NCI-H2107 treated with DMSO at 0.1 percent for 48 hours (cell line): ENCODE results near the gene ZNF334.
A peak's percentile ranks its signal among the peaks of the same experiment; 100 is the strongest.

Source experiments
- DNase-seq: peaks from one replicate; lab custom pipeline; 2025; ENCODE audit not compliant: unreplicated experiment; lab: John Stamatoyannopoulos, UW

Gene ZNF334

GRCh38 chr20:46546298-46546697 lies 32.9 kb upstream of the ZNF334 start:
- DNase-seq, result no peak

GRCh38 chr20:46545827-46546138 lies 32.4 kb upstream of the ZNF334 start:
- DNase-seq, result no peak

- no peak for DNase-seq
These were observed 31.9 kb upstream of the ZNF334 start for GRCh38 chr20:46545077-46545826.

GRCh38 chr20:46544576-46544975 lies 31.2 kb upstream of the ZNF334 start:
- DNase-seq, result no peak

- DNase-seq, result no peak
These were observed 30.6 kb upstream of the ZNF334 start for GRCh38 chr20:46543959-46544358.

GRCh38 chr20:46543033-46543432 lies 29.7 kb upstream of the ZNF334 start:
- DNase-seq, result no peak

GRCh38 chr20:46541229-46541935 lies 28.0 kb upstream of the ZNF334 start:
- no peak for DNase-seq

GRCh38 chr20:46539113-46539512 lies 25.8 kb upstream of the ZNF334 start:
- DNase-seq, result no peak

- DNase-seq, result no peak
These were observed 17.3 kb upstream of the ZNF334 start for GRCh38 chr20:46530640-46531039.

- DNase-seq, result no peak
These were observed 10.5 kb upstream of the ZNF334 start for GRCh38 chr20:46523696-46524328.

- no peak for DNase-seq
These were observed 9.7 kb upstream of the ZNF334 start for GRCh38 chr20:46523108-46523507.

- DNase-seq, result peak; percentile 12
These were observed 7.7 kb upstream of the ZNF334 start for GRCh38 chr20:46520976-46521579.

- no peak for DNase-seq
These were observed 7.2 kb upstream of the ZNF334 start for GRCh38 chr20:46520540-46520939.

- no peak for DNase-seq
These were observed 6.2 kb upstream of the ZNF334 start for GRCh38 chr20:46519471-46520068.

GRCh38 chr20:46509523-46509922 lies 3.8 kb downstream of the ZNF334 start:
- DNase-seq, result no peak

GRCh38 chr20:46507760-46508407 lies 5.5 kb downstream of the ZNF334 start:
- DNase-seq, result no peak

- DNase-seq, result no peak
These were observed 7.9 kb downstream of the ZNF334 start for GRCh38 chr20:46505506-46505905.

GRCh38 chr20:46501961-46502360 lies 11.4 kb downstream of the ZNF334 start:
- DNase-seq, result no peak

- DNase-seq, result no peak
These were observed 11.9 kb downstream of the ZNF334 start for GRCh38 chr20:46501337-46501942.

GRCh38 chr20:46494077-46494476 lies 19.3 kb downstream of the ZNF334 start:
- no peak for DNase-seq

GRCh38 chr20:46491354-46491753 lies 22.0 kb downstream of the ZNF334 start:
- no peak for DNase-seq
